Stomach smooth muscle (tissue), 2 donors: ENCODE results near the gene GPR3.
A peak's percentile ranks its signal among the peaks of the same experiment; 100 is the strongest.

Source experiments
- H3K27ac ChIP-seq: one replicate; pipeline ENCODE4 v1.7.0; 2013; ENCODE audit warnings: mild to moderate bottlenecking, low read length, inconsistent platforms
- H3K27me3 ChIP-seq, 2 donors: one replicate each; pipeline ENCODE4 v1.7.0; 2013; ENCODE audit warnings: low read length in 2 of 2; ENCODE audit not compliant: insufficient read depth in 2 of 2, control insufficient read depth in 1 of 2
- H3K36me3 ChIP-seq, 2 donors: one replicate each; pipeline ENCODE4 v1.7.0; 2013; ENCODE audit warnings: low read length in 2 of 2; ENCODE audit not compliant: control insufficient read depth in 2 of 2, insufficient read depth in 2 of 2
- H3K4me1 ChIP-seq: one replicate; pipeline ENCODE4 v1.7.0; 2013; ENCODE audit warnings: low read length; ENCODE audit not compliant: control insufficient read depth, insufficient read depth
- H3K4me3 ChIP-seq, 2 donors: one replicate each; pipeline ENCODE4 v1.7.0; 2013; ENCODE audit warnings: low read length in 2 of 2
- H3K9ac ChIP-seq, 2 donors: one replicate each; pipeline ENCODE4 v1.7.0; 2013; ENCODE audit warnings: low read length in 2 of 2, mild to moderate bottlenecking in 1 of 2
- H3K9me3 ChIP-seq, 2 donors: one replicate each; pipeline ENCODE4 v1.7.0; 2013; ENCODE audit warnings: low read length in 2 of 2; ENCODE audit not compliant: control insufficient read depth in 2 of 2
- donor health status: healthy.
- donor health status: Pancreatic carcinoma.

GPR3 gene

GRCh38 chr1:27394282-27394658, 1.8 kb downstream of the GPR3 start:
- Histone ChIP-seq H3K27me3 (peaks cover 0 to 3% of the 10 kb centered on the region in 2 donors), H3K9me3 (no peaks in the 10 kb centered on the region), H3K36me3 (no peaks in the 10 kb centered on the region), H3K9ac (no peak overlapping the region), H3K4me1 (peaks cover 20% of the 10 kb centered on the region), H3K4me3 (no peak overlapping the region), H3K27ac (no peak overlapping the region)

- H3K36me3 ChIP-seq, result no peaks in the 10 kb centered on the region
- peaks cover 24% of the 10 kb centered on the region for H3K4me1 ChIP-seq
- no peak overlapping the region for H3K4me3 ChIP-seq
- H3K9ac ChIP-seq, result no peak overlapping the region
- peaks cover 0 to 3% of the 10 kb centered on the region in 2 donors for H3K27me3 ChIP-seq
- no peak overlapping the region for H3K27ac ChIP-seq
- H3K9me3 ChIP-seq, result no peaks in the 10 kb centered on the region
Observed at GRCh38 chr1:27394925-27395324, 2.5 kb downstream of the GPR3 start.

- Histone ChIP-seq H3K9ac (no peak overlapping the region), H3K4me1 (peaks cover 27% of the 10 kb centered on the region), H3K36me3 (no peaks in the 10 kb centered on the region), H3K9me3 (no peaks in the 10 kb centered on the region), H3K27ac (no peak overlapping the region), H3K4me3 (no peak overlapping the region), H3K27me3 (peaks cover 0 to 3% of the 10 kb centered on the region in 2 donors)
Observed at GRCh38 chr1:27395441-27396195, 3.2 kb downstream of the GPR3 start.

GRCh38 chr1:27397110-27397509, 4.7 kb downstream of the GPR3 start:
- H3K27ac ChIP-seq, result no peak overlapping the region
- H3K36me3 ChIP-seq, result no peaks in the 10 kb centered on the region
- peaks cover 0 to 3% of the 10 kb centered on the region in 2 donors for H3K27me3 ChIP-seq
- H3K4me1 ChIP-seq, result peaks cover 25% of the 10 kb centered on the region
- no peak overlapping the region for H3K4me3 ChIP-seq
- H3K9me3 ChIP-seq, result no peaks in the 10 kb centered on the region
- no peak overlapping the region for H3K9ac ChIP-seq

GRCh38 chr1:27397749-27398148, 5.3 kb downstream of the GPR3 start:
- Histone ChIP-seq H3K4me1 (peaks cover 25% of the 10 kb centered on the region), H3K27ac (no peak overlapping the region), H3K27me3 (peaks cover 0 to 3% of the 10 kb centered on the region in 2 donors), H3K36me3 (no peaks in the 10 kb centered on the region), H3K9me3 (no peaks in the 10 kb centered on the region), H3K4me3 (no peak overlapping the region), H3K9ac (no peak overlapping the region)

GRCh38 chr1:27398405-27399149, 6.2 kb downstream of the GPR3 start:
- no peaks in the 10 kb centered on the region for H3K9me3 ChIP-seq
- no peak overlapping the region for H3K27ac ChIP-seq
- no peaks in the 10 kb centered on the region for H3K36me3 ChIP-seq
- H3K4me1 ChIP-seq, result peaks cover 32% of the 10 kb centered on the region
- no peak overlapping the region for H3K4me3 ChIP-seq
- peaks cover 0 to 3% of the 10 kb centered on the region in 2 donors for H3K27me3 ChIP-seq
- H3K9ac ChIP-seq, result peak overlapping the region in 1 of 2 donors; percentile 42

GRCh38 chr1:27399251-27400025, 7.0 kb downstream of the GPR3 start:
- Histone ChIP-seq H3K36me3 (no peaks in the 10 kb centered on the region), H3K4me3 (no peak overlapping the region), H3K9ac (no peak overlapping the region), H3K9me3 (no peaks in the 10 kb centered on the region), H3K27ac (no peak overlapping the region), H3K4me1 (peaks cover 40% of the 10 kb centered on the region), H3K27me3 (peaks cover 0 to 3% of the 10 kb centered on the region in 2 donors)

GRCh38 chr1:27400082-27400962, 7.9 kb downstream of the GPR3 start:
- Histone ChIP-seq H3K4me3 (no peak overlapping the region), H3K27me3 (peaks cover 0 to 3% of the 10 kb centered on the region in 2 donors), H3K27ac (no peak overlapping the region), H3K9me3 (no peaks in the 10 kb centered on the region), H3K4me1 (peaks cover 47% of the 10 kb centered on the region), H3K9ac (no peak overlapping the region), H3K36me3 (no peaks in the 10 kb centered on the region)

- H3K27me3 ChIP-seq, result peaks cover 0 to 3% of the 10 kb centered on the region in 2 donors
- H3K9me3 ChIP-seq, result no peaks in the 10 kb centered on the region
- peaks cover 53% of the 10 kb centered on the region for H3K4me1 ChIP-seq
- H3K4me3 ChIP-seq, result no peak overlapping the region
- no peaks in the 10 kb centered on the region for H3K36me3 ChIP-seq
- no peak overlapping the region for H3K27ac ChIP-seq
- no peak overlapping the region for H3K9ac ChIP-seq
Observed at GRCh38 chr1:27400963-27401341, 8.5 kb downstream of the GPR3 start.

GRCh38 chr1:27402349-27402754, 9.9 kb downstream of the GPR3 start:
- Histone ChIP-seq H3K4me3 (peak overlapping the region in 1 of 2 donors; percentile 15), H3K9me3 (no peaks in the 10 kb centered on the region), H3K27ac (peak overlapping the region; percentile 81), H3K4me1 (peaks cover 63% of the 10 kb centered on the region), H3K27me3 (peaks cover 0 to 3% of the 10 kb centered on the region in 2 donors), H3K36me3 (peaks cover 3 to 7% of the 10 kb centered on the region in 2 donors), H3K9ac (peak overlapping the region in 1 of 2 donors; percentile 23)
